Keratinocyte (primary cell): Measurements from ENCODE around the gene DLX1. TPM values are rescaled to one million over a fixed set of nuclear protein-coding genes. Genes with fewer than 3 reads are reported as not detected.

Experiments
- DNase-seq: peaks from one replicate; pipeline ENCODE4 v3.0.0-alpha.2; 2011; ENCODE audit warnings: low read depth, missing footprints, low spot score
- FAIRE-seq: peaks from 2 replicates; lab custom pipeline; 2011; peaks lifted over from hg19 to GRCh38; lab: Jason Lieb, UNC
- H2AFZ ChIP-seq: 2 replicates; pipeline ENCODE4 v1.6.0; 2012; ENCODE audit warnings: low read length, control low read depth, inconsistent platforms; ENCODE audit not compliant: control insufficient read depth
- H3K27ac ChIP-seq: 2 replicates; pipeline ENCODE4 v1.5.1; 2011; ENCODE audit warnings: low read length; ENCODE audit not compliant: control insufficient read depth, insufficient read depth
- H3K27me3 ChIP-seq: 3 replicates; pipeline ENCODE4 v1.6.0; 2011; ENCODE audit warnings: low read length; ENCODE audit not compliant: control insufficient read depth, insufficient read depth; ENCODE audit errors: extremely low read depth
- H3K36me3 ChIP-seq, 2 experiments: 2 replicates in 1 of 2; 3 replicates in 1 of 2; pipeline ENCODE4 v1.5.1; 2011; ENCODE audit warnings: low read length in 2 of 2, mild to moderate bottlenecking in 1 of 2; ENCODE audit not compliant: control insufficient read depth in 2 of 2, insufficient read depth in 2 of 2; ENCODE audit errors: extremely low read depth in 1 of 2
- H3K4me1 ChIP-seq: 3 replicates; pipeline ENCODE4 v1.5.1; 2011; ENCODE audit warnings: low read length; ENCODE audit not compliant: control insufficient read depth, insufficient read depth; ENCODE audit errors: extremely low read depth
- H3K4me2 ChIP-seq: 3 replicates; pipeline ENCODE4 v1.6.0; 2011; ENCODE audit warnings: low read depth, low read length; ENCODE audit not compliant: control insufficient read depth, insufficient read depth; ENCODE audit errors: extremely low read depth
- H3K4me3 ChIP-seq, 3 experiments: fragments of 200-600 bp in 1 of 3; sonication (generic) in 1 of 3; 2 replicates in 2 of 3; 3 replicates in 1 of 3; pipeline ENCODE4 v1.5.1; 2011 to 2016; ENCODE audit warnings: low read length in 3 of 3, mild to moderate bottlenecking in 3 of 3, control low read depth in 2 of 3, inconsistent platforms in 1 of 3, low read depth in 1 of 3, mixed read lengths in 1 of 3, mixed run types in 1 of 3, moderate library complexity in 1 of 3; ENCODE audit not compliant: control insufficient read depth in 2 of 3, insufficient read depth in 2 of 3; ENCODE audit errors: extremely low read depth in 1 of 3
- H3K79me2 ChIP-seq: 2 replicates; pipeline ENCODE4 v1.6.0; 2012; ENCODE audit warnings: low read length; ENCODE audit not compliant: control insufficient read depth, insufficient read depth
- H3K9ac ChIP-seq: 3 replicates; pipeline ENCODE4 v1.6.0; 2011; ENCODE audit warnings: low read length; ENCODE audit not compliant: control insufficient read depth, insufficient read depth; ENCODE audit errors: extremely low read depth
- H3K9me1 ChIP-seq: 3 replicates; pipeline ENCODE4 v1.6.0; 2011; ENCODE audit warnings: low read length; ENCODE audit not compliant: control insufficient read depth, insufficient read depth; ENCODE audit errors: extremely low read depth
- H3K9me3 ChIP-seq: 2 replicates; pipeline ENCODE4 v1.5.1; 2012; ENCODE audit warnings: low read depth, low read length; ENCODE audit not compliant: control insufficient read depth
- H4K20me1 ChIP-seq: 3 replicates; pipeline ENCODE4 v1.6.0; 2011; ENCODE audit warnings: low read length; ENCODE audit not compliant: control insufficient read depth, insufficient read depth; ENCODE audit errors: extremely low read depth
- EZH2 ChIP-seq: IDR thresholded peaks from one replicate; pipeline ENCODE4 v1.6.1; 2012; ENCODE audit warnings: inconsistent platforms, mild to moderate bottlenecking, low read length, moderate library complexity
- dilution Hi-C: fragments of 300-500 bp; cut with MboI; formaldehyde crosslinking; loops from one replicate; pipeline ENCODE4 v1.7.0; 2020; ENCODE audit warnings: low sequenced_read_pairs; ENCODE audit not compliant: extremely low pct_ligation_motif_present
- polyA plus RNA-seq, 5 experiments: library from polyadenylated mRNA; depleted of rRNA in 3 of 5; stranded (reverse) in 3 of 5; stranded (forward) in 1 of 5; unstranded in 1 of 5; fragments of >200 nt; gene quantifications; 1 replicate in 1 of 5; 2 replicates in 3 of 5; 3 replicates in 1 of 5; pipeline versions ENCODE4 v1.2.1 to v1.2.3, GENCODE V29; 2011 to 2012; ENCODE audit warnings: missing spikeins in 2 of 5, low read depth in 1 of 5, low replicate concordance in 1 of 5
- TF ChIP-seq, protein P1 (sequence below), 3 experiments: IDR thresholded peaks in 1 of 3; conservative IDR thresholded peaks in 1 of 3; optimal IDR thresholded peaks in 1 of 3; 2 replicates in 2 of 3; 3 replicates in 1 of 3; pipeline versions ENCODE3 to v1.5.1; 2011; ENCODE audit warnings: low read length in 3 of 3, mild to moderate bottlenecking in 3 of 3, moderate library complexity in 2 of 3, control low read depth in 1 of 3, inconsistent platforms in 1 of 3; ENCODE audit not compliant: insufficient read depth in 2 of 3; ENCODE audit errors: extremely low read depth in 1 of 3

DLX1 gene
- polyA plus RNA-seq, 1 donor (not counting 4 experiments of a cell fraction or from before 2014, with no cell fraction given) = 0.88 TPM

GRCh38 chr2:172120118-172120517 is 34.8 kb downstream of the DLX1 start:
- FAIRE-seq (no peak), DNase-seq (no peak)
- Histone ChIP-seq H3K4me3 (no peak overlapping the region), H3K9me1 (no peaks in the 10 kb centered on the region), H3K4me2 (no peak overlapping the region), H3K9ac (no peak overlapping the region), H4K20me1 (no peaks in the 10 kb centered on the region), H3K27me3 (no peaks in the 10 kb centered on the region), H3K36me3 (no peaks in the 10 kb centered on the region), H2AFZ (no peak overlapping the region), H3K79me2 (no peaks in the 10 kb centered on the region), H3K27ac (no peak overlapping the region), H3K9me3 (no peaks in the 10 kb centered on the region), H3K4me1 (peaks cover 30% of the 10 kb centered on the region)
- TF ChIP-seq EZH2 = no peak
- TF ChIP-seq, protein P1, sequence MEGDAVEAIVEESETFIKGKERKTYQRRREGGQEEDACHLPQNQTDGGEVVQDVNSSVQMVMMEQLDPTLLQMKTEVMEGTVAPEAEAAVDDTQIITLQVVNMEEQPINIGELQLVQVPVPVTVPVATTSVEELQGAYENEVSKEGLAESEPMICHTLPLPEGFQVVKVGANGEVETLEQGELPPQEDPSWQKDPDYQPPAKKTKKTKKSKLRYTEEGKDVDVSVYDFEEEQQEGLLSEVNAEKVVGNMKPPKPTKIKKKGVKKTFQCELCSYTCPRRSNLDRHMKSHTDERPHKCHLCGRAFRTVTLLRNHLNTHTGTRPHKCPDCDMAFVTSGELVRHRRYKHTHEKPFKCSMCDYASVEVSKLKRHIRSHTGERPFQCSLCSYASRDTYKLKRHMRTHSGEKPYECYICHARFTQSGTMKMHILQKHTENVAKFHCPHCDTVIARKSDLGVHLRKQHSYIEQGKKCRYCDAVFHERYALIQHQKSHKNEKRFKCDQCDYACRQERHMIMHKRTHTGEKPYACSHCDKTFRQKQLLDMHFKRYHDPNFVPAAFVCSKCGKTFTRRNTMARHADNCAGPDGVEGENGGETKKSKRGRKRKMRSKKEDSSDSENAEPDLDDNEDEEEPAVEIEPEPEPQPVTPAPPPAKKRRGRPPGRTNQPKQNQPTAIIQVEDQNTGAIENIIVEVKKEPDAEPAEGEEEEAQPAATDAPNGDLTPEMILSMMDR (optimal IDR thresholded peaks at IDR 0.05 in 1 of 3, IDR thresholded peaks at IDR 0.05 in 1 of 3, conservative IDR thresholded peaks at IDR 0.05 in 1 of 3; ENCODE audit: extremely low read depth in 1 of 3, insufficient read depth in 2 of 3, low read length in 3 of 3) = no peak
- dilution Hi-C loops = no loop called here

DNA sequence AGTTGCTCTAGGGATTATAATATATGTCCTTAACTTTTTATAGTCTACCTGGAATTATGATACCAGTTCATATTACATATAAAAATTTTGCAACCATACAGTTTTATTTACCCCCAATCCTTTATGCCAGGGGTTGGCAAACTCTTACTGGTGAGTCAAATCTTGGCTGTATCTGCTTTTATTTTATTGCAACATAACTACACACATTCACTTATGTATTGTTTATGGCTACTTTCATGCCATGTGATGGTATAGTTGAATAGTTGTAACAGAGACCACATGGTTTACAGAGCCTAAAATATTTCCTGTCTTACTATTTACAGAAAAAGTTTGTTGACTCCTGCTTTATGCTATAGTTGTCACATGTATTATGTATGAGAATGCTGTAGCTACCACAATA is 43.2 kb downstream of the DLX1 start:
- Histone ChIP-seq H3K79me2 (no peaks in the 10 kb centered on the region), H4K20me1 (no peaks in the 10 kb centered on the region)
- dilution Hi-C loops = no loop called here

More for the DNA sequence above, 43.2 kb downstream of the DLX1 start:
- Histone ChIP-seq H3K9me1 (no peaks in the 10 kb centered on the region), H3K4me2 (no peak overlapping the region), H3K27ac (no peak overlapping the region), H3K27me3 (no peaks in the 10 kb centered on the region), H3K4me3 (no peak overlapping the region), H3K4me1 (no peaks in the 10 kb centered on the region), H3K9me3 (no peaks in the 10 kb centered on the region), H2AFZ (no peak overlapping the region), H3K9ac (no peak overlapping the region), H3K36me3 (no peaks in the 10 kb centered on the region)
- DNase-seq = no peak
- FAIRE-seq = no peak
- no peak for TF ChIP-seq EZH2
- TF ChIP-seq, protein P1 (optimal IDR thresholded peaks at IDR 0.05 in 1 of 3, IDR thresholded peaks at IDR 0.05 in 1 of 3, conservative IDR thresholded peaks at IDR 0.05 in 1 of 3; ENCODE audit: extremely low read depth in 1 of 3, insufficient read depth in 2 of 3, low read length in 3 of 3) = no peak
